HG03439 (cell line): Measurements from ENCODE around the gene LSP1.

Experiments
- ATAC-seq: cut with Tn5 transposase; IDR thresholded peaks from one replicate; pipeline ENCODE4 v1.9.1; 2021; ENCODE audit warnings: mild to moderate bottlenecking, moderate library complexity; ENCODE audit not compliant: unreplicated experiment

Gene LSP1

GRCh38 chr11:1836011-1836945 lies 16.6 kb upstream of the LSP1 start:
- ATAC-seq = no peak

- no peak for ATAC-seq
These were observed 15.5 kb upstream of the LSP1 start for GRCh38 chr11:1837171-1838076.

- ATAC-seq = no peak
These were observed 14.8 kb upstream of the LSP1 start for GRCh38 chr11:1838077-1838425.

GRCh38 chr11:1838426-1839144 lies 14.3 kb upstream of the LSP1 start, which contains the start of gene TNNI2:
TNNI2 (plus strand) TSS chr11:1838981; CDS start chr11:1839697, 716 bp downstream.
- no peak for ATAC-seq

GRCh38 chr11:1839204-1839923 lies 13.5 kb upstream of the LSP1 start:
- ATAC-seq = no peak

- no peak for ATAC-seq
These were observed 12.7 kb upstream of the LSP1 start for GRCh38 chr11:1839924-1840779.

GRCh38 chr11:1840780-1841480 lies 12.0 kb upstream of the LSP1 start:
- no peak for ATAC-seq

GRCh38 chr11:1841511-1842148 lies 11.3 kb upstream of the LSP1 start:
- no peak for ATAC-seq

- no peak for ATAC-seq
These were observed 10.5 kb upstream of the LSP1 start for GRCh38 chr11:1842149-1843097.

GRCh38 chr11:1843098-1843473 lies 9.8 kb upstream of the LSP1 start:
- no peak for ATAC-seq

GRCh38 chr11:1843796-1844195 lies 9.1 kb upstream of the LSP1 start:
- ATAC-seq = no peak

- ATAC-seq = no peak
These were observed 8.4 kb upstream of the LSP1 start for GRCh38 chr11:1844221-1845094.

GRCh38 chr11:1845095-1845429 lies 7.8 kb upstream of the LSP1 start:
- ATAC-seq = no peak

- ATAC-seq = no peak
These were observed 7.1 kb upstream of the LSP1 start for GRCh38 chr11:1845561-1846452.

- ATAC-seq = no peak
These were observed 6.4 kb upstream of the LSP1 start for GRCh38 chr11:1846453-1846932.
